HG03280 (cell line): ENCODE measurements around the gene IRAK2.
A peak's percentile ranks its signal among the peaks of the same experiment; 100 is the strongest.

ENCODE experiments used
- ATAC-seq: cut with Tn5 transposase; IDR thresholded peaks from one replicate; pipeline ENCODE4 v1.9.1; 2021; ENCODE audit warnings: mild to moderate bottlenecking, moderate library complexity; ENCODE audit not compliant: unreplicated experiment

The IRAK2 gene

DNA sequence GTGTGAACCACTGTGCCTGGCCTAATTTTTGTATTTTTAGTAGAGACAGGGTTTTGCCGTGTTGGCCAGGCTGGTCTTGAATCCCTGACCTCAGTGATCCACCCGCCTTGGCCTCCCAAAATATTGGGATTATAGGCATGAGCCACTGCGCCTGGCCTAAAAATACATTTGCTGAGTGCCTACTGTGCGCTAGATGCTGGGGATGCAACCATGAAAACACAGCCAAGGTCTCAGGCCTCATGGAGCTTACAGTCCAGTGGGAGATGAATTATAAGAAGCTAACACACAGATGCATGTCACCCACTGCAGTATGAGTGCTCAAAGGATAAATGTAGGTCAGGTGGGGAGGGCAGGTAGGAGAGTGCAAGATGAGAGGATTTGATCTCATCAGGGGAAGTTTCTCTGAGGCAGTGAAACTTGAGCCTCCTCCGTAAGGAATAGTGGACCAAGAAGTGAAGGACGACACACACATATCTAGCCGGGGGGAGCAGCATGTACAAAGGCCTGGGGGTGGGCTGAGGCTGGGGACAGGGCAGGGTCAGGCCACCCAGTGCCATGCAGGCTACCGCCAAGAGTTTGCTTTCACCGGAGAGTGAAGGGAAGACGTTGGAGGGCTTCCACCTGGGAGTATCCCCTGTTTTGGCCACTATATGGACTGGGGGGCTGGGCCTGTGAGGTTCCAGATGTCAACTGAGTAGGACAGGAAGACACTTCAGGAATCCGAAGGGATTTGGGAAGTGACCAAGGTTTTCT is 24.3 kb downstream of the IRAK2 start:
- no peak for ATAC-seq

DNA sequence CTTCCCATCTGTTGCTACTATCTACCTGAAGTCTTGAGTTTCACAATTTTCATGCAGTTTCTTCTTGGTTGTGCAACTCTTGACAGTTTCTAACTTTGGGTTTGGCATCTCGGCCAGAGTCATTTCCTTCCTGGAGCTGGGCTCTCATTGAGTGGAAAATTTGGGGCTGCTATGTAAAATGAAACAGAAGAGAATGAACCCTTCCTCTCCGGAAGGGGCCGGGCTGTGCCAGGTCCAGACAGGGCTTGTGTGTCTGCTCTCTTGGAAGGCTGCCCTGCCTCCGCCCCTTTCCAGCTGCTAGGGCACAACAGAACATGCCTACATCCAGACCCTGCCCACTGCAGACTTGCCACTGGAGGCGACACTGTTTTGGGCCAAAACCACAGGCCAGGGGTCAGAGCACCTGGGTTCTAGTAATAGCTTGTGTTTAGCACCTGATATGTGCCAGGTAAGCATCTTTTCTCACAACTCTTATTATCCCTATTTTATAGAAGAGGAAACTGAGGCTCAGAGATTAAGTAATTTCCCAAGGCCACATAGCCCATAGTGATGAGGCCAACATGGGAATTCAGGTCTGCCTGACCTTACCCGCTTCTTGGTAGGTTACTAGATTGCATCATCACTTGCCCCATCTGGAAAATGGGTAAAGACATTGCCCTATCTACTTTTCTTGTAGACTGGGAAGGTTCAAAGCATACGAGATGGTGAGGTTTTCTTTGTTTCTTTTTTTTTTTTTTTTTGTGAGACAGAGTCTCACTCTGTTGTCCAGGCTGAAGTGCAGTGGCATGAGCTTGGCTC is 25.0 kb downstream of the IRAK2 start:
- ATAC-seq: no peak

DNA sequence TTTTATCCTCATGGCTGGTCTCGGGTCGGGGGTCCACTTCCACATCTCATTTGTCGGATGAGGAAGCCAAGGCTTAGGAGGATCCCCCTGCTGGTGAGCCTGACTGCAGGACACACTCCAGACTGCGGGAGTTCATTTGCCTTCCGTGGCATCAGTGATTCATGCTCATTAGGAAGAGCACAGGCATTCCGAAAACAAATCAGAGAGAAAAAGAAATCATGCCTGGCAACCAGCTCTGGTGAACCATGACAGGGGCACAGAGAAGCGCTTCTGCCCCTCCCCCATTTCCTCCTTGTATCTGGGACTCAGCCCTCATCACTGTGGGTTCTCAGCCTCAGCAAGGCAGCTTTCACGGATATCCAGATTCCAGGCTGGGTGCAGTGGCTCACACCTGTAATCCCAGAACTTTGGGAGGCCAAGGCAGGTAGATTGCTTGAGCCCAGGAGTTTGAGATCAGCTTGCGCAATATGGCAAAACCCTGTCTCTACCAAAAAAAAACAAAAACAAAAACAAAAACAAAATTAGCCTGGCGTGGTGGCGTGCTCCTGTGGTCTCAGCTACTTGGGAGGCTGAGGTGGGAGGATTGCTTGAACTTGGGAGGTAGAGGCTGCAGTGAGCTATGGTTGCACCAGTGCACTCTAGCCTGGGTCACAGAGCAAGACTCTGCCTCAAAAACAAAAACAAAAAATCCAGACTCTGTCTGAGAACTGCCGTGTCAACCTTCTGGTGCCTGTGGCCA is 28.4 kb downstream of the IRAK2 start:
- ATAC-seq: peak; percentile 31

DNA sequence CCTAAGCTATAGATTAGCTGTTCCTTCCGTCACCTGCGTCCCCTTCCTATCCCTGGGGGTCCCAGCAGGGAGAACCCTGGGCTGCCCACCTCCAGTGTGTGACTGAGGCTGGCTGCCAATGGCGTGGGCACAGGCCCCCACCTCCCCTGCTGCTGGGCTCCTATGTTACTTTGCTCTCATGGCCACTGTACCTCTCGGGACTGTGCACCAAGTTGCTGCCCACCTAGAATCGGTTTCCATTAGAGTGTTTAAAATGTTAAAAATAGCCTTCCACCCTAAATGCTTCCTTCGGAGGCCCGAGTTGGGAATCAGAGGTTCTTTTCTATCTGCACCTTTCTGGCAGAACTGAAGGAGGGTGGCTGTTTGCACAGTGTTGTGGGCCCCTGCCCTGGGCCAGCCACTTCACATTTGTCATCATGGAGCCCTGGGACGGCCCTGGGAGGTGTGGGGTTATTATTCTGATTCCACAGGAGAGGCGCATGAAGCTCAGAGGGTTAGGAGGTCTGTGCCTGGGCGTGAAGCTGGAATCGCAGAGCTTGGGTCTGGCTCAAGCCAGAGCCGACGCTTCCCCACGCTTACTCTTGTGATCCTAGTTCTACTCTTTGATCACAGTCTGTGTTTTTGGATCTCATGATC is 29.1 kb downstream of the IRAK2 start:
- ATAC-seq: no peak

DNA sequence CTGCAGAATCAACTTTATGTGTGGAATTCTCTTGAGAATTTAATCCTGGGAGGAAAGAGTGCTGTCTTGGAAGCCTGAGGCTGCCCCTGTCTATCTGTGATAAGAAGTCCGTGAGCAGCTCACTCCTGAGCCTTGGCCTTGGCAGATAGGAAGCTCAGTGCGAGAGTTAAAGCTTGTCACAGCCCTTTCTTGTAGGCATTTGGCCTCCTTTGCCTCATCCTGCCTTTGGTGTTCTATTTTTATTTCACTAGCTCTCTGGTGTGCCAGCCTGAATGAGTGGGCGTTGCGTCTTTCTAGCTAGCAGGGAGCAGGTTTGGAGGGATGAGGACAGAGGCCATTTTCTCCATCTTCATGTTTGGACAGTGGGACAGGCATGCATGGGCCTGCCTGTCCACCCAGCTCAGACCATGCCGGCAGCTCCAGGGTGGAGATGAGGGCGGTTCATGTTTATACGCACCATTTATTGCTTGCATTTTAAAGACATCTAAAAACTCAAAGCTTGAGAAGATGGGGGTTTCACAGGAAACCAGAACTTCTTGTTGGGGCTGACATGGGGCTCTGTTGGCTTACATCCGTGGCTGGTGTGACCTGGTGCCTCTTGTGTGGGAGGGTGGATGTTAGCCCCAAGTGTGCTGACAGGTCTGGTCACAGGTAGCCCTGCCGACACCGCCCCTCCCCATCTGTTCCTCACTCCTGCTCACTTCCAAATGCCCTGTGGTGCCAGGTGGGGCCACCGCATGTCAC is 29.8 kb downstream of the IRAK2 start:
- ATAC-seq: no peak

DNA sequence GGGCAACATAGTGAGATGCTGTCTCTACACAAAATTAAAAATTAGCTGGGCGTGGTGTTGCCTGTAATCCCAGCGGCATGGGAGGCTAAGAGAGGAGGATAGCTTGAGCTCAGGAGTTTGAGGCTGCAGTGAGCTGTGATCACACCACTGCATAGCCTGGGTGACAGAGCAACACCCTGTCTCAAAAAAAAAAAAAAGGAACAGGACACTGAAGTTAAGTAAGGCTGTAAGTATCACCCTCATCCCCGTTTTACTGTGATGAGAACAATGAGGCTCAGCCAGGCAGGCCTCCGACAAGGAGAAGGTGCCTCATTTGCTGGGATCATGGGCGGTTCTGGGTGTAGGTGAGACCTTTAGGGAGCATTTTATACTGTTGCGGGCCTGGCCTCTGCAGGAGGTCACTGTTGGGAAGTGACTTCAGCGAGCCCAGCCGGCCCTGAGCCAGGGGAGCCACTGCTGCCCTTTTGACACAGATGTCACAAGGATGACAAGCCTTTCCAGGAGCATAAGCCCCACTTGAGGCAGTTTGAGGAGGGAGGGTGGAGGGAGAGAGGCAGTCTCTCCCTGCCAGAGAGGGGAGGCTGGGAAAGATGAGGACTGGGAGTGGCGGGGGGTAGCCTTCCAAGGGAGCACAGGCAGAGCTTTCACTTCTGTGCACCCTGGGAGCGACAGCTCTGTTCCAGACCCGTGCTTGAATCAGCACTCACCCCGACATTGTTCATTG is 30.8 kb downstream of the IRAK2 start:
- ATAC-seq: no peak

DNA sequence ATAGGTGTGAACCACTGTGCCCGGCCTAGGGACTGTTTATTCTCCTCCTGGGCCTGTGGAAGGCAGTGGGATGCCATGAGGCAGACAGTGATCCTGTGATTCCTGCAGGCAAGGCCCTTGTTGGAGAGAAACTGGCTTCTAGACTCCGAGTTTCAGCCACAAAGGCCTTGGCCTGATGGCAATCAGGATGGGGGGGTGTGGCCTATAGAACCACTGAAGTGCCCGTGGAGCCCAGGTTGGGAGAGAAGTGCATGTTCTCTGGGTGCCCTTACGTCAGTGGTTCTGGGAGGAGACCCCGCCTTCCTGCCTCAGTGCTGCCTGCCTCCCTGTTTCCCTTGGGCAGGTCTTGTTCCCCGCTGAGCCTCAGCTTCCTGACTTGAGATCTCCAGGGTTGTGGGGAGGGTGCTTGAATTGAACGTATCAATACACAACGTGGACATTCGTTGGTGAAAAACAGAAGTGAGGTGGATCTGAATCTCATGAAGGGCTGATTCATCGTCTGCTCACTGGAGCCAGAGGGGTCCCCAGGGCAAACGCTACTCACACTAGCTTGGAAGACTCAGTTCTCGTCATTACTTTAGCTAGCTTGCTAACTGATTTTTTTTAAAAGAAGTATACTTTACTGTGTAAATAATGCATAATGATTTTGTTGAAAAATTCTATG is 31.8 kb downstream of the IRAK2 start:
- ATAC-seq: no peak

DNA sequence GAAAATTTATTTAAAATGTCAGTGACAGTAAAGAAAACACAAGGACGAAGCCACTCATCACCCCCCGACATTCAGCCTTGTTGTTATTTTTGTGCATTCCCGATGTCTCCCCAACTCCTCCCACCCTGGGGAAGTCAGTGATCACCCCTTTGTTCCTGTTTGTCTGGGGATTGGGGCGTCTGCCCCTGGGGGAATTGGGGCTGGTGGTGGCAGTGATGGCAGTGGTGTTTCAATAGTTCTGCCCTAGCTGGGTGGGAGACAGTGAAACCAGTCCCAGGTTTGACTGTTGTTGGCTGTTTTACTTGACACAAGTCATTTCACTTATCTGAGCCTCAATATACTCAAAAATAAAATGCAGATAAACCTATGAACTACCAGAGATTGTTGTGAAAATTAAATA is 33.5 kb downstream of the IRAK2 start:
- ATAC-seq: no peak

DNA sequence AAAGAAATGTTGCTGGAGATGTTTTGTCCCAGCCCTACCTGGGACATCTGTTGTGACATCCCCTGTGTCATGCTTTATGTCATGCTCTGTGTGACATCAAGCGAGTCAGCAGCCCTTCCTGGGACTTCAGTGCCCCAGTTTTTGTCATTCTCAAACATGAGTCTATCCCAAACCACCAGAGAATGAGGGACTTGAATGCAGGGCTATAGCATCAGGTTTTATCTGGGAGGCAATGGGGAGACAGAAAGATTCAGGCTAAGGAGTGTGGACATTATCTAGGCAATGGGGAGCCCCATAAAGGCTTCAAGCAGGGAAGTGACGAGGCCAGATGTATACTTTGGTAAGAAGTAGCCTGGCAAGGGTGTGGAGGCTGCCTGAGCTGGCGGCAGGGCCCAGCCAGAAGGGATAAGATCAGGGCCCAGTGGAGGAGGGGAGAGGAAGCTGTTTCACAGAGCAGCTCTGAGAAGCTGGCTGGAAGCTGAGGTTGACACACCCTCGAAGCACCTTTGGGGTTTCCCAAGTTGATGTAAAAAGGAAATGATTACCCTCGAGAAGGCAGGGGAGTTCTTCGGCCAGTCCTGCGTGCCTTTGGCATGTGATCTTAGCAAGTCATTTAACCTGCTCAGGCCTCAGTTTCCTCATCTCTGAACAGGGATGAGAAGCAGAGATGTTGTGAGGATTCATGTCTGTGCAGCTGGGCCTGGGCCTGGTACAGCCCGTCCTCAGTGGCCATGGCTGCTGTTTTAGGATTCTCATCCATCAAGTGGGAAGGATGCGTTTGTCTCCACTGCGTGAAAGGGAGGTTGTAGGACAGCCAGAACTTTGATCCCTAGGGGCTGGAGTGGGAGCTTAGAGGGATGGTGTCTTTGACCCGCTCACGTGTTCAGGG is 34.3 kb downstream of the IRAK2 start:
- peak; percentile 58 for ATAC-seq

DNA sequence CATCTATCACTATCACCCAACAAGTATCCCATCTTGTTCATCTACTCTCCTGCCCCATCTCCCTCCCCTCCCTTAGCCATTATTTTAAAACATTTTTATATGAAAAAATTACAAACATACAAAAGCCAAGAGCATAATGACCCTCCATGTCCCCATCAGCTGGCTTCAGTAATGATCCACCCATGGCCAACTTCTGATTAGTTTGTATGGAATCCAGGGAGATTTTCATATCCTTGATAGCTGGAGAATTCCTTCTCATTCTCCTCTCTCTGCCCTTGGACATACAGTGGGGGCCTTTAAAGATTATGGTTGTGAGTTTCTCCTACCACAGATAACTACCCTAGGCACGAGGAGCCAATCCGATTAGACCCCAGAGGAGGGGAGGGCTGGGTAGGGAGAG is 40.2 kb downstream of the IRAK2 start:
- ATAC-seq: no peak

DNA sequence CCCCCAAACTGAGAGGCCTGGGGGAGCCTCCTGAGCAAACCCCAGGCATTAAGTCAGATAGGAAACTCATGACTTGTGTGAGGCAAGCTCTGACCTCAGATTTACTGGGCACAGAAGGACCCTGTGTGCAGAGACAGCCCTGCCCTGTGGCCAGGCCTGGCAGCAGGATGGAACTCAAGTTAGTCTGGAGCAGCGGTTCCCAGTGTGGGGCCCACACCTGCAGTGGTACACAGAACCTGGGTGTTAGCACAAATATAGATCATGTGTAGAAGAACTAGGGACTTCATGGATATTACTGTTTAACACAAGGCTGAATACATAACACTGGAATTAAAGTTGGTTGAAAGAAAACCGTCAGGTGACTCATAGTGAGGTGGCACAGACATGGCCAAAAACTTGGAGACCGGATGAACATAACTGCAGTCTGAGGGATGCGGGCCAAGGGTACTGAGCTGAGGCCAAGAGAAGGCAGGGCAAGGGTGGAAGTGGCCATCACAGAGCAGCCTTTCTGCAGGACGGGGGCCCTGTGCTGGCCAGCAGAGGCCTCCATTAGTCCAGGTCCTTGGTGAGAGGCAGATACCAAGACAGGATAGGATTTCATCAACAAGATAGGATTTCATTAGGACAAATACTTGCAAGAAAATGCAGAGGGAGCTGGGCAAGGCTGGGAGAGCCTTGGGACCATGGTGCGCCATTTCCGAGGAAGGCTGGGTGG is 40.9 kb downstream of the IRAK2 start:
- no peak for ATAC-seq

DNA sequence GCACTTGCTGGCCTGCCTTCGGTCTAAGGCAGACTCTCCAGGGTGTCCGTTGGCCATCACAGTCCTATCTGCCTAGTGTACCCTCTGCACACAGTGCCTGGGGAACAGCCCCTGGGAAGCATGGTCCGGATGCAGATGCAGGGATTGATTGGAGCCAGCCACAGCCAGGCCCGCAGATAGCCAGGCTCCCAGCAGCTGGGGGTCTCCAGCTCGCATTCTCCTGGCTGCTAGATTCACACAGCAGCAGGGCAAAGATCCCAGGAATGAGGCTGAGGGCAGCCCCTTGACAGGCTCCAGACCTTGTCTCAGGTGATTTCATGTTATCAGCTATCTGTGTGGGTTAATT is 41.4 kb downstream of the IRAK2 start:
- no peak for ATAC-seq

DNA sequence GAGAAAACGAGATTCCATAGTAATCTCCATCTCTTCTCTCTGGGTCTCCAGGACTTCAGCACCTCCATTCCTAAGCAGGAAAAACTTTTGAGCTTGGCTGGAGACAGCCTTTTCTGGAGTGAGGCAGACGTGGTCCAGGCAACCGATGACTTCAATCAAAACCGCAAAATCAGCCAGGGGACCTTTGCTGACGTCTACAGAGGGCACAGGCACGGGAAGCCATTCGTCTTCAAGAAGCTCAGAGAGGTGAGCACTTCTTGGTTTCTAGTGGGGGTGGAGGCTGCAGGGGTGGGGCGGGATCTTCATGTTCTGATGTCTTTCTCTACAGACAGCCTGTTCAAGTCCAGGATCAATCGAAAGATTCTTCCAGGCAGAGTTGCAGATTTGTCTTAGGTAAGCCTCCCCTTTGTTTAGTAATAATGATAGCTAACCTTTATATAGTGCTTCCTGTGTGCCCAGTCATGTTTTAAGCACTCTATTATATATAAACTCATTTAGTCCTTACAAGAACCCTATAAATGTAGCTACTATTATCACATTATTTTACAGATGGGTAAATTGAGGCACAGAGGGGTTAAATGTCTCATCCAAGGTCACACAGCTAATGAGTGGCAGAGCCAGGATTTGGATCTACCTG is 48.6 kb downstream of the IRAK2 start:
- no peak for ATAC-seq

DNA sequence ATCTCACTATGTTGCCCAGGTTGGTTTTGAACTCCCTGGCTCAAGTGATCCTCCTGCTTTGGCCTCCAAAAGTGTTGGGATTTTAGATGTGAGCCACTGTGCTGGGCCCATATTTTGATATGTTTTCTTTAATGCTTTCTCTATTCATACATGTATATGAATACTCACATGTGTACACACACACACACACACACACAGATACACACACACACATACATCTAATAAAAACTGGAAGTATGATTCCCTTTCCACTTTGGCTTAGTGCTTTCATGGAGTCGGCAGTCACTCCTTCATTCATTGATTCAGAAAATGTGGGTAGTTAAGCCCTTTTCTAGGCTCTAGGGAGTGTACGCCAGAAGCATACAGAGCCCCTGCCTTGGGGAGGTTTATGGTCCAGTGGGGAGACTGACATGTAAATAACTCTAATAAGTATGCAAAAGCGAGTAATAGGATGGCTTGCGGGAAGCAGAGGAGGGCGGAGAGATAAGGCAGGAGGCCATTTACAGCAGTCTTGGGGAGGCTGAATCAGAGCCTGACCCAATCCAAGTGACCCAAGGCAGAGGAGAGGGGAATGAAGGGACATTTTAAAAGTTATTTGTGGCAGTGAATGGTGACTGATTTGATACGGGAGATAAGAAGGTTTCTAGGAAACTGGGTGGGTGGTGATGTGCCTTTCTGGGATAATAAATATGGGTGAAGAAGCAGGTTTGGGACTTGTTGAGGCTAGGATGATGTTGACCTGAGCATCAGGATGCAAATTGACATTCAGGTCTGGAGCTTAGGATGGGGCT is 51.1 kb downstream of the IRAK2 start:
- ATAC-seq: no peak

DNA sequence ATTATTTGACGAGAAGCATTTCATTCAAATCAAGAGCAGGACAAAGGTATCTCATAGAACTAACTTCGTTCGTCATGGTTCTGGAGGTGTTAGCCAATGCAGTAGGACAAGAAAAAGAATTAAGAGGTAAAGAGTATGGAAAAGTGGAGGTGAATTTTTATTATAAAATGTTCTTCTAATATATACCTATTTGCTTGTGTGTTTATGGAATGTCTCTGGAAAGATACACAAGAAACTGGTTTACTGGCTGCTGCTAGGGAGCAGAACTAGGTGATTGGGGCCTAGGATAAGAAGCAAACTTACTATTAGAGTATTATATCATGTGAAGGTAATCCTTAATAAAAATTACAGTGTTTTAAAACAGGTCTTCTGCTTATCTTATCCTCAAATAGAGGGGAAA is 52.6 kb downstream of the IRAK2 start:
- ATAC-seq: no peak

DNA sequence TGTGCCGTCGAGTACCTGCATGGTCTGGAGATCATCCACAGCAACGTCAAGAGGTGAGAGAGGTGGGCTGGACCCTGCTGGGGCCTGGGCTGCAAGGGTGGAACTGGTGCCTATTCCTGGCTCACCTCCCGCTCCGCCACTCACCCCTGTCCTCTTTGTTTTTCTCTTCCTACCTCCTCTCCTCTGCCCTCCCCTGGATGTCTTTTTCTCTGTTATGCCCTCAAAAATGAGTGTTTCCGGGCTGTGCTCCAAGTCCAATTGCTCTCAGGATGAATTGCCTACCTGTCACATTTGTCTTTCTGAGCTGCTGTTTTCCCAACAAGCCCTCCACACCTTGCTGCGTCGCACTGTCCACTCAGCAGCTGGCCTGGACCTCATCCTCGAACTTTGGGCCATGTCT is 55.0 kb downstream of the IRAK2 start:
- no peak for ATAC-seq
